Measurements from ENCODE around the gene ZFP64.

The ZFP64 gene

GRCh38 chr20:52127309-52127708, 64.3 kb downstream of the ZFP64 start:
- H4K5ac ChIP-seq (ENCODE audit: low read length), result no peak overlapping the region
- no peak overlapping the region for H4K8ac ChIP-seq (ENCODE audit: low read depth, low read length)
- H3K23ac ChIP-seq (ENCODE audit: low read length), result no peak overlapping the region
- H3K18ac ChIP-seq (ENCODE audit: low read length), result no peak overlapping the region
- no peak overlapping the region for H2BK120ac ChIP-seq (ENCODE audit: low read depth, low read length)
- H2BK5ac ChIP-seq (ENCODE audit: low read length), result no peak overlapping the region
- H2BK15ac ChIP-seq (replicated peaks; ENCODE audit: low read depth), result no peak overlapping the region
- no peak overlapping the region for H3K4ac ChIP-seq (ENCODE audit: low read depth, low read length)
- H3K9ac ChIP-seq (ENCODE audit: low read length), result no peak overlapping the region
- H3K4me2 ChIP-seq (ENCODE audit: low read length), result no peak overlapping the region
- H3K36me3 ChIP-seq (ENCODE audit: control insufficient read depth, insufficient read depth, low read length), result no peaks in the 10 kb centered on the region
- no peaks in the 10 kb centered on the region for H3K79me1 ChIP-seq (ENCODE audit: low read length)
- H3K4me3 ChIP-seq (ENCODE audit: low read length), result no peak overlapping the region
- H3K56ac ChIP-seq (ENCODE audit: low read length), result no peak overlapping the region
- H3K27ac ChIP-seq (ENCODE audit: low read depth, low read length), result no peak overlapping the region
- H3K79me2 ChIP-seq (ENCODE audit: control insufficient read depth, insufficient read depth, low read length), result no peaks in the 10 kb centered on the region
- H3K4me1 ChIP-seq (ENCODE audit: control insufficient read depth, low read depth, low read length), result no peaks in the 10 kb centered on the region
- no CpG with 5 or more reads among the region's 4 CpGs for WGBS (ENCODE audit: extremely low coverage, insufficient coverage, low lambda C conversion rate)
- no peak overlapping the region for H2AK5ac ChIP-seq (ENCODE audit: low read length)
- H3K27me3 ChIP-seq (ENCODE audit: insufficient read depth, low read length, poor library complexity), result no peaks in the 10 kb centered on the region
- no peak for DNase-seq

- no peak overlapping the region for H4K8ac ChIP-seq (ENCODE audit: low read depth, low read length)
- no peak overlapping the region for H2BK5ac ChIP-seq (ENCODE audit: low read length)
- no peak overlapping the region for H2BK120ac ChIP-seq (ENCODE audit: low read depth, low read length)
- H3K27ac ChIP-seq (ENCODE audit: low read depth, low read length), result no peak overlapping the region
- no peaks in the 10 kb centered on the region for H3K27me3 ChIP-seq (ENCODE audit: insufficient read depth, low read length, poor library complexity)
- no peaks in the 10 kb centered on the region for H3K4me1 ChIP-seq (ENCODE audit: control insufficient read depth, low read depth, low read length)
- no peak for DNase-seq
- H3K23ac ChIP-seq (ENCODE audit: low read length), result no peak overlapping the region
- H3K56ac ChIP-seq (ENCODE audit: low read length), result no peak overlapping the region
- H3K9ac ChIP-seq (ENCODE audit: low read length), result no peak overlapping the region
- no peak overlapping the region for H2BK15ac ChIP-seq (replicated peaks; ENCODE audit: low read depth)
- H3K18ac ChIP-seq (ENCODE audit: low read length), result no peak overlapping the region
- H3K36me3 ChIP-seq (ENCODE audit: control insufficient read depth, insufficient read depth, low read length), result no peaks in the 10 kb centered on the region
- H3K4me3 ChIP-seq (ENCODE audit: low read length), result no peak overlapping the region
- H3K79me1 ChIP-seq (ENCODE audit: low read length), result no peaks in the 10 kb centered on the region
- H3K79me2 ChIP-seq (ENCODE audit: control insufficient read depth, insufficient read depth, low read length), result no peaks in the 10 kb centered on the region
- no CpG with 5 or more reads among the region's 3 CpGs for WGBS (ENCODE audit: extremely low coverage, insufficient coverage, low lambda C conversion rate)
- no peak overlapping the region for H3K4me2 ChIP-seq (ENCODE audit: low read length)
- H4K5ac ChIP-seq (ENCODE audit: low read length), result no peak overlapping the region
- no peak overlapping the region for H3K4ac ChIP-seq (ENCODE audit: low read depth, low read length)
- H2AK5ac ChIP-seq (ENCODE audit: low read length), result no peak overlapping the region
Measured at GRCh38 chr20:52124821-52125220, 66.8 kb downstream of the ZFP64 start.

- DNase-seq, result no peak
- no peak overlapping the region for H3K4me2 ChIP-seq (ENCODE audit: low read length)
- no peak overlapping the region for H2AK5ac ChIP-seq (ENCODE audit: low read length)
- H3K9ac ChIP-seq (ENCODE audit: low read length), result no peak overlapping the region
- H2BK15ac ChIP-seq (replicated peaks; ENCODE audit: low read depth), result no peak overlapping the region
- no peak overlapping the region for H3K4me3 ChIP-seq (ENCODE audit: low read length)
- no peak overlapping the region for H3K27ac ChIP-seq (ENCODE audit: low read depth, low read length)
- H3K4me1 ChIP-seq (ENCODE audit: control insufficient read depth, low read depth, low read length), result no peaks in the 10 kb centered on the region
- no peak overlapping the region for H4K8ac ChIP-seq (ENCODE audit: low read depth, low read length)
- no peak overlapping the region for H2BK5ac ChIP-seq (ENCODE audit: low read length)
- no peak overlapping the region for H3K23ac ChIP-seq (ENCODE audit: low read length)
- H2BK120ac ChIP-seq (ENCODE audit: low read depth, low read length), result no peak overlapping the region
- H3K18ac ChIP-seq (ENCODE audit: low read length), result no peak overlapping the region
- H3K36me3 ChIP-seq (ENCODE audit: control insufficient read depth, insufficient read depth, low read length), result no peaks in the 10 kb centered on the region
- H3K79me1 ChIP-seq (ENCODE audit: low read length), result no peaks in the 10 kb centered on the region
- no peaks in the 10 kb centered on the region for H3K79me2 ChIP-seq (ENCODE audit: control insufficient read depth, insufficient read depth, low read length)
- H3K4ac ChIP-seq (ENCODE audit: low read depth, low read length), result no peak overlapping the region
- no peak overlapping the region for H4K5ac ChIP-seq (ENCODE audit: low read length)
- H3K27me3 ChIP-seq (ENCODE audit: insufficient read depth, low read length, poor library complexity), result no peaks in the 10 kb centered on the region
- WGBS (ENCODE audit: extremely low coverage, insufficient coverage, low lambda C conversion rate), result no CpG with 5 or more reads among the region's 5 CpGs
- no peak overlapping the region for H3K56ac ChIP-seq (ENCODE audit: low read length)
Measured at GRCh38 chr20:52118696-52119095, 72.9 kb downstream of the ZFP64 start.

- Histone ChIP-seq H4K8ac (ENCODE audit: low read depth, low read length) (no peak overlapping the region), H3K23ac (ENCODE audit: low read length) (no peak overlapping the region), H3K9ac (ENCODE audit: low read length) (no peak overlapping the region), H3K18ac (ENCODE audit: low read length) (no peak overlapping the region), H2BK15ac (replicated peaks; ENCODE audit: low read depth) (no peak overlapping the region), H2BK120ac (ENCODE audit: low read depth, low read length) (no peak overlapping the region), H3K4me3 (ENCODE audit: low read length) (no peak overlapping the region), H2AK5ac (ENCODE audit: low read length) (no peak overlapping the region), H3K79me2 (ENCODE audit: control insufficient read depth, insufficient read depth, low read length) (no peaks in the 10 kb centered on the region), H3K27me3 (ENCODE audit: insufficient read depth, low read length, poor library complexity) (no peaks in the 10 kb centered on the region), H4K5ac (ENCODE audit: low read length) (no peak overlapping the region), H3K4ac (ENCODE audit: low read depth, low read length) (no peak overlapping the region), H3K4me2 (ENCODE audit: low read length) (no peak overlapping the region), H3K56ac (ENCODE audit: low read length) (no peak overlapping the region), H3K79me1 (ENCODE audit: low read length) (no peaks in the 10 kb centered on the region), H3K4me1 (ENCODE audit: control insufficient read depth, low read depth, low read length) (no peaks in the 10 kb centered on the region), H2BK5ac (ENCODE audit: low read length) (no peak overlapping the region), H3K36me3 (ENCODE audit: control insufficient read depth, insufficient read depth, low read length) (no peaks in the 10 kb centered on the region), H3K27ac (ENCODE audit: low read depth, low read length) (no peak overlapping the region)
- no CpG with 5 or more reads among the region's 2 CpGs for WGBS (ENCODE audit: extremely low coverage, insufficient coverage, low lambda C conversion rate)
- no peak for DNase-seq
Measured at GRCh38 chr20:52118016-52118623, 73.5 kb downstream of the ZFP64 start.

- Histone ChIP-seq H3K18ac (ENCODE audit: low read length) (no peak overlapping the region), H3K4me2 (ENCODE audit: low read length) (no peak overlapping the region), H3K27ac (ENCODE audit: low read depth, low read length) (no peak overlapping the region), H2AK5ac (ENCODE audit: low read length) (no peak overlapping the region), H3K4me3 (ENCODE audit: low read length) (no peak overlapping the region), H3K27me3 (ENCODE audit: insufficient read depth, low read length, poor library complexity) (peaks cover 4% of the 10 kb centered on the region), H2BK15ac (replicated peaks; ENCODE audit: low read depth) (no peak overlapping the region), H2BK120ac (ENCODE audit: low read depth, low read length) (no peak overlapping the region), H3K79me2 (ENCODE audit: control insufficient read depth, insufficient read depth, low read length) (no peaks in the 10 kb centered on the region), H2BK5ac (ENCODE audit: low read length) (no peak overlapping the region), H4K8ac (ENCODE audit: low read depth, low read length) (no peak overlapping the region), H3K79me1 (ENCODE audit: low read length) (no peaks in the 10 kb centered on the region), H4K5ac (ENCODE audit: low read length) (no peak overlapping the region), H3K36me3 (ENCODE audit: control insufficient read depth, insufficient read depth, low read length) (no peaks in the 10 kb centered on the region), H3K4me1 (ENCODE audit: control insufficient read depth, low read depth, low read length) (peaks cover 2% of the 10 kb centered on the region), H3K4ac (ENCODE audit: low read depth, low read length) (no peak overlapping the region), H3K23ac (ENCODE audit: low read length) (no peak overlapping the region), H3K9ac (ENCODE audit: low read length) (no peak overlapping the region), H3K56ac (ENCODE audit: low read length) (no peak overlapping the region)
- WGBS (ENCODE audit: extremely low coverage, insufficient coverage, low lambda C conversion rate), result no CpG with 5 or more reads among the region's 6 CpGs
- no peak for DNase-seq
Measured at GRCh38 chr20:52110456-52110855, 81.1 kb downstream of the ZFP64 start.

Data from mesendoderm (in vitro differentiated cells).